WTC11 (cell line): ENCODE results near the gene C19orf67. TPM values are rescaled to one million over a fixed set of nuclear protein-coding genes. Genes with fewer than 3 reads are reported as not detected.
A peak's percentile ranks its signal among the peaks of the same experiment; 100 is the strongest.

Source experiments
- ATAC-seq: fragments of 200-7000 bp; cut with Tn5 transposase; 2 replicates; pipeline ENCODE4 v1.10.0; 2021; ENCODE audit warnings: mild to moderate bottlenecking, moderate library complexity
- CTCF ChIA-PET: fragments of 300-600 bp; sonication (Branson Sonifier 250); formaldehyde crosslinking; loops from one replicate; lab custom pipeline; 2021; ENCODE audit warnings: antibody characterized with exemption; lab: Charles Lee
- POLR2A ChIA-PET: fragments of 350-600 bp; sonication (Branson Sonifier 250); formaldehyde crosslinking; loops from one replicate; lab custom pipeline; 2021; ENCODE audit warnings: antibody characterized with exemption; lab: Charles Lee
- DNase-seq: peaks from one replicate; pipeline ENCODE4 v3.0.0; 2021; ENCODE audit warnings: low spot score
- H3K27ac Mint-ChIP-seq: 2 replicates; pipeline ENCODE4 v1.8.0; 2021; ENCODE audit warnings: mixed read lengths
- H3K27me3 Mint-ChIP-seq: 2 replicates; pipeline ENCODE4 v1.8.0; 2021; ENCODE audit warnings: low read depth, mild to moderate bottlenecking, moderate library complexity, mixed read lengths
- H3K36me3 Mint-ChIP-seq: 2 replicates; pipeline ENCODE4 v1.8.0; 2021; ENCODE audit warnings: mixed read lengths
- H3K4me1 Mint-ChIP-seq: 2 replicates; pipeline ENCODE4 v1.8.0; 2022; ENCODE audit warnings: mixed read lengths
- H3K4me3 Mint-ChIP-seq: 2 replicates; pipeline ENCODE4 v1.8.0; 2021; ENCODE audit warnings: mild to moderate bottlenecking, moderate library complexity, mixed read lengths
- H3K9me3 Mint-ChIP-seq: 2 replicates; pipeline ENCODE4 v1.8.0; 2021; ENCODE audit warnings: mixed read lengths
- ATF3 ChIP-seq: sonication (generic); formaldehyde crosslinking; conservative IDR thresholded peaks from 2 replicates; pipeline ENCODE4 v1.8.1; 2022; ENCODE audit warnings: mild to moderate bottlenecking, missing genetic modification reagents
- CBFB ChIP-seq: sonication (generic); formaldehyde crosslinking; IDR thresholded peaks from 2 replicates; pipeline ENCODE4 v1.8.1; 2022; ENCODE audit warnings: mild to moderate bottlenecking, low read depth, missing genetic modification reagents
- CDX4 ChIP-seq: fragments of 250-450 bp; sonication (Bioruptor Pico); IDR thresholded peaks from 2 replicates; pipeline ENCODE4 v1.9.0; 2021; ENCODE audit warnings: moderate library complexity, mild to moderate bottlenecking, inconsistent platforms, borderline replicate concordance
- CREM ChIP-seq: sonication (generic); formaldehyde crosslinking; IDR thresholded peaks from 2 replicates; pipeline ENCODE4 v1.8.1; 2022; ENCODE audit warnings: mild to moderate bottlenecking, missing genetic modification reagents, moderate library complexity
- E2F4 ChIP-seq: sonication (generic); formaldehyde crosslinking; IDR thresholded peaks from 2 replicates; pipeline ENCODE4 v1.8.1; 2022; ENCODE audit warnings: low read depth, mild to moderate bottlenecking, moderate library complexity, missing genetic modification reagents, borderline replicate concordance
- ELF4 ChIP-seq: sonication (generic); formaldehyde crosslinking; IDR thresholded peaks from 2 replicates; pipeline ENCODE4 v1.8.1; 2022; ENCODE audit warnings: low read depth, mild to moderate bottlenecking, moderate library complexity, missing genetic modification reagents
- FOXJ3 ChIP-seq: sonication (generic); formaldehyde crosslinking; IDR thresholded peaks from 2 replicates; pipeline ENCODE4 v1.9.0; 2021; ENCODE audit warnings: missing genetic modification reagents, mild to moderate bottlenecking, borderline replicate concordance
- FOXK1 ChIP-seq: sonication (generic); formaldehyde crosslinking; IDR thresholded peaks from 2 replicates; pipeline ENCODE4 v1.8.0; 2022; ENCODE audit warnings: mild to moderate bottlenecking, moderate library complexity, missing genetic modification reagents
- FOXP1 ChIP-seq: sonication (generic); formaldehyde crosslinking; IDR thresholded peaks from 2 replicates; pipeline ENCODE4 v1.8.0; 2022; ENCODE audit warnings: missing genetic modification reagents, mild to moderate bottlenecking, moderate library complexity, borderline replicate concordance
- FOXP4 ChIP-seq: sonication (generic); formaldehyde crosslinking; IDR thresholded peaks from 2 replicates; pipeline ENCODE4 v1.8.0; 2022; ENCODE audit warnings: mild to moderate bottlenecking, missing genetic modification reagents
- GRHL2 ChIP-seq: fragments of 250-450 bp; sonication (Bioruptor Pico); IDR thresholded peaks from 2 replicates; pipeline ENCODE4 v1.8.0; 2022; ENCODE audit warnings: mild to moderate bottlenecking, moderate library complexity; ENCODE audit not compliant: insufficient replicate concordance, severe bottlenecking
- IRF1 ChIP-seq: sonication (generic); formaldehyde crosslinking; IDR thresholded peaks from 2 replicates; pipeline ENCODE4 v1.8.0; 2023; ENCODE audit warnings: missing genetic modification reagents
- JAZF1 ChIP-seq: fragments of 250-450 bp; sonication (Bioruptor Pico); IDR thresholded peaks from 2 replicates; pipeline ENCODE4 v1.9.0; 2021; ENCODE audit warnings: moderate library complexity, mild to moderate bottlenecking, inconsistent platforms
- NFATC4 ChIP-seq: fragments of 250-450 bp; sonication (Bioruptor Pico); IDR thresholded peaks from 2 replicates; pipeline ENCODE4 v1.9.0; 2021; ENCODE audit warnings: mild to moderate bottlenecking
- NFE2L1 ChIP-seq: sonication (generic); formaldehyde crosslinking; IDR thresholded peaks from 2 replicates; pipeline ENCODE4 v1.8.1; 2023; ENCODE audit warnings: missing genetic modification reagents
- NFYB ChIP-seq: sonication (generic); formaldehyde crosslinking; conservative IDR thresholded peaks from 2 replicates; pipeline ENCODE4 v1.8.0; 2022; ENCODE audit warnings: low read depth, missing genetic modification reagents
- NR1H2 ChIP-seq: sonication (generic); formaldehyde crosslinking; IDR thresholded peaks from 2 replicates; pipeline ENCODE4 v1.9.0; 2021; ENCODE audit warnings: mild to moderate bottlenecking, moderate library complexity, missing genetic modification reagents
- NR2C2 ChIP-seq: sonication (generic); formaldehyde crosslinking; IDR thresholded peaks from 2 replicates; pipeline ENCODE4 v1.8.0; 2022; ENCODE audit warnings: mild to moderate bottlenecking, missing genetic modification reagents
- OVOL2 ChIP-seq: fragments of 250-450 bp; sonication (Bioruptor Pico); IDR thresholded peaks from 2 replicates; pipeline ENCODE4 v1.9.0; 2021; ENCODE audit warnings: mild to moderate bottlenecking, borderline replicate concordance
- SMAD3 ChIP-seq: sonication (generic); formaldehyde crosslinking; IDR thresholded peaks from 2 replicates; pipeline ENCODE4 v1.8.0; 2022; ENCODE audit warnings: missing genetic modification reagents, mild to moderate bottlenecking, borderline replicate concordance
- SMAD4 ChIP-seq: sonication (generic); formaldehyde crosslinking; IDR thresholded peaks from 2 replicates; pipeline ENCODE4 v1.8.0; 2022; ENCODE audit warnings: mild to moderate bottlenecking, missing genetic modification reagents
- TCF7 ChIP-seq: sonication (generic); formaldehyde crosslinking; IDR thresholded peaks from 2 replicates; pipeline ENCODE4 v1.8.0; 2022; ENCODE audit warnings: mild to moderate bottlenecking, low read depth, missing genetic modification reagents, moderate library complexity
- TEAD1 ChIP-seq: sonication (generic); formaldehyde crosslinking; IDR thresholded peaks from 2 replicates; pipeline ENCODE4 v1.8.0; 2022; ENCODE audit warnings: mild to moderate bottlenecking, missing genetic modification reagents
- ZNF232 ChIP-seq: sonication (generic); formaldehyde crosslinking; IDR thresholded peaks from 2 replicates; pipeline ENCODE4 v1.8.0; 2022; ENCODE audit warnings: mild to moderate bottlenecking, missing genetic modification reagents
- ZNF425 ChIP-seq: fragments of 250-450 bp; sonication (Bioruptor Pico); conservative IDR thresholded peaks from 2 replicates; pipeline ENCODE4 v1.9.0; 2021; ENCODE audit warnings: mild to moderate bottlenecking
- total RNA-seq: library from RNA; stranded (reverse); gene quantifications from 3 replicates; pipeline ENCODE4 v1.2.3, GENCODE V29; 2021

The C19orf67 gene
- total RNA-seq, 1 experiment from 2014 or later = 0.35 TPM

- Mint-ChIP-seq H3K4me1 (peaks cover 21% of the 10 kb centered on the region), H3K27me3 (no peaks in the 10 kb centered on the region), H3K4me3 (no peak overlapping the region), H3K9me3 (no peaks in the 10 kb centered on the region), H3K27ac (no peak overlapping the region), H3K36me3 (no peaks in the 10 kb centered on the region)
- DNase-seq (no peak), ATAC-seq (no peak)
- TF ChIP-seq CDX4 (CRISPR knock-in tag) (no peak), TCF7 (CRISPR knock-in tag) (no peak), ZNF232 (no peak), FOXP4 (CRISPR knock-in tag) (no peak), ELF4 (no peak), NR2C2 (CRISPR knock-in tag) (no peak), SMAD3 (CRISPR knock-in tag) (no peak), NFATC4 (CRISPR knock-in tag) (no peak), GRHL2 (CRISPR knock-in tag) (no peak), NFE2L1 (no peak), OVOL2 (CRISPR knock-in tag) (no peak), CREM (CRISPR knock-in tag) (no peak), SMAD4 (no peak), NR1H2 (CRISPR knock-in tag) (no peak)
- ChIA-PET CTCF (interaction anchor here (1.5 to 4.1 kb wide), 2 partner anchors 19 to 26 kb away, joined by 5 to 21 read pairs; partner anchors contain the start of gene ASF1B), POLR2A (no interaction called here)
Measured at GRCh38 chr19:14110650-14111049, 25.1 kb upstream of the C19orf67 start.

- DNase-seq (no peak), ATAC-seq (no peak)
- H3K27me3 Mint-ChIP-seq = no peaks in the 10 kb centered on the region
- peak overlapping the region; percentile 79 for H3K27ac Mint-ChIP-seq
- no peaks in the 10 kb centered on the region for H3K9me3 Mint-ChIP-seq
- H3K4me3 Mint-ChIP-seq = no peak overlapping the region
- ChIA-PET POLR2A (no interaction called here), CTCF (interaction anchor here (0.6 to 1.4 kb wide), 2 partner anchors 29 to 67 kb away, joined by 3 to 4 read pairs; partner anchors contain the start of gene ASF1B)
- H3K36me3 Mint-ChIP-seq = no peaks in the 10 kb centered on the region
- peaks cover 10% of the 10 kb centered on the region for H3K4me1 Mint-ChIP-seq
- TF ChIP-seq TEAD1 (no peak), FOXP1 (CRISPR knock-in tag) (no peak), CREM (CRISPR knock-in tag) (no peak), NFATC4 (CRISPR knock-in tag) (no peak), E2F4 (CRISPR knock-in tag) (no peak), NFYB (CRISPR knock-in tag) (no peak), FOXK1 (CRISPR knock-in tag) (no peak), NR1H2 (CRISPR knock-in tag) (no peak), FOXJ3 (no peak), IRF1 (CRISPR knock-in tag) (no peak), CDX4 (CRISPR knock-in tag) (no peak), ZNF425 (CRISPR knock-in tag) (no peak), ATF3 (no peak), JAZF1 (CRISPR knock-in tag) (no peak), CBFB (CRISPR knock-in tag) (no peak)
Measured at GRCh38 chr19:14107581-14108461, 22.2 kb upstream of the C19orf67 start.
